Nephron (organoid): ENCODE data around the gene GRAP2.
"Not testable (repeated sequence)": the region's sequence is repeated elsewhere in the genome, so short reads cannot be mapped to it uniquely, and the experiment has no call there.

Experiments used
- H3K27ac Mint-ChIP-seq, 3 experiments: 2 replicates each; pipeline ENCODE4 v1.8.0; 2020; ENCODE audit warnings: mixed read lengths in 3 of 3, mild to moderate bottlenecking in 2 of 3, moderate library complexity in 1 of 3
- H3K27me3 Mint-ChIP-seq: 2 replicates; pipeline ENCODE4 v1.8.0; 2021; ENCODE audit warnings: low read depth, mild to moderate bottlenecking, moderate library complexity, mixed read lengths
- H3K36me3 Mint-ChIP-seq: 2 replicates; pipeline ENCODE4 v1.8.0; 2020; ENCODE audit warnings: low read depth, mixed read lengths
- H3K4me1 Mint-ChIP-seq: 2 replicates; pipeline ENCODE4 v1.8.0; 2020; ENCODE audit warnings: mixed read lengths
- H3K4me3 Mint-ChIP-seq, 3 experiments: 2 replicates each; pipeline ENCODE4 v1.8.0; 2020; ENCODE audit warnings: mild to moderate bottlenecking in 3 of 3, mixed read lengths in 3 of 3, moderate library complexity in 2 of 3
- H3K9me3 Mint-ChIP-seq: 2 replicates; pipeline ENCODE4 v1.8.0; 2020; ENCODE audit warnings: mixed read lengths
- TF ChIP-seq, protein P1 (sequence below), 3 experiments: fragments of 200-600 bp; sonication (generic); IDR thresholded peaks; one replicate each; pipeline ENCODE4 v1.5.0; 2021; ENCODE audit warnings: antibody characterized with exemption in 3 of 3; ENCODE audit not compliant: unreplicated experiment in 3 of 3

The GRAP2 gene

DNA sequence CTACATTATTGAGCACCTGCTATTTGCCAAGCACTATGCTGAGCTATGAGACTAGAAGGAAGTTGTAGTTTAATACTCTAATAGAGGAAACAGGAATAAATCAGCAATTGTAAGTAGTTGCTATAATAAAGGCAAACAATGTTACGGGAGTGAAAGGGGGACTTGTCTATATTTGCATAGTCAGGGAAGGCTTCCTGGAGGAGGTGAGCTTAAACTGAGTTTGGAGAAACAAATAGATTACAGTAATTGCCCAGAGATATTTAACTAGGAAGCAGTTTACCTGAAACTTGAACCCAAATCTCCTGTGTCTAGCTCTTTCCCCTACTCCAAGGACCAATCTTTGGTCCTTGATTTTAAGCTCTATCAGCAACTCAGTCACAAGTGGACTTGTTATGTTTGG lies 5.2 kb upstream of the GRAP2 start:
- peaks cover 8% of the 10 kb centered on the region for H3K27me3 Mint-ChIP-seq
- no peaks in the 10 kb centered on the region for H3K9me3 Mint-ChIP-seq
- H3K4me3 Mint-ChIP-seq, result no peak overlapping the region
- no peak overlapping the region for H3K27ac Mint-ChIP-seq
- TF ChIP-seq, protein P1, sequence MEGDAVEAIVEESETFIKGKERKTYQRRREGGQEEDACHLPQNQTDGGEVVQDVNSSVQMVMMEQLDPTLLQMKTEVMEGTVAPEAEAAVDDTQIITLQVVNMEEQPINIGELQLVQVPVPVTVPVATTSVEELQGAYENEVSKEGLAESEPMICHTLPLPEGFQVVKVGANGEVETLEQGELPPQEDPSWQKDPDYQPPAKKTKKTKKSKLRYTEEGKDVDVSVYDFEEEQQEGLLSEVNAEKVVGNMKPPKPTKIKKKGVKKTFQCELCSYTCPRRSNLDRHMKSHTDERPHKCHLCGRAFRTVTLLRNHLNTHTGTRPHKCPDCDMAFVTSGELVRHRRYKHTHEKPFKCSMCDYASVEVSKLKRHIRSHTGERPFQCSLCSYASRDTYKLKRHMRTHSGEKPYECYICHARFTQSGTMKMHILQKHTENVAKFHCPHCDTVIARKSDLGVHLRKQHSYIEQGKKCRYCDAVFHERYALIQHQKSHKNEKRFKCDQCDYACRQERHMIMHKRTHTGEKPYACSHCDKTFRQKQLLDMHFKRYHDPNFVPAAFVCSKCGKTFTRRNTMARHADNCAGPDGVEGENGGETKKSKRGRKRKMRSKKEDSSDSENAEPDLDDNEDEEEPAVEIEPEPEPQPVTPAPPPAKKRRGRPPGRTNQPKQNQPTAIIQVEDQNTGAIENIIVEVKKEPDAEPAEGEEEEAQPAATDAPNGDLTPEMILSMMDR (IDR thresholded peaks at IDR 0.05; ENCODE audit: unreplicated experiment in 3 of 3), result no peak
- H3K4me1 Mint-ChIP-seq, result no peaks in the 10 kb centered on the region
- H3K36me3 Mint-ChIP-seq, result no peaks in the 10 kb centered on the region

DNA sequence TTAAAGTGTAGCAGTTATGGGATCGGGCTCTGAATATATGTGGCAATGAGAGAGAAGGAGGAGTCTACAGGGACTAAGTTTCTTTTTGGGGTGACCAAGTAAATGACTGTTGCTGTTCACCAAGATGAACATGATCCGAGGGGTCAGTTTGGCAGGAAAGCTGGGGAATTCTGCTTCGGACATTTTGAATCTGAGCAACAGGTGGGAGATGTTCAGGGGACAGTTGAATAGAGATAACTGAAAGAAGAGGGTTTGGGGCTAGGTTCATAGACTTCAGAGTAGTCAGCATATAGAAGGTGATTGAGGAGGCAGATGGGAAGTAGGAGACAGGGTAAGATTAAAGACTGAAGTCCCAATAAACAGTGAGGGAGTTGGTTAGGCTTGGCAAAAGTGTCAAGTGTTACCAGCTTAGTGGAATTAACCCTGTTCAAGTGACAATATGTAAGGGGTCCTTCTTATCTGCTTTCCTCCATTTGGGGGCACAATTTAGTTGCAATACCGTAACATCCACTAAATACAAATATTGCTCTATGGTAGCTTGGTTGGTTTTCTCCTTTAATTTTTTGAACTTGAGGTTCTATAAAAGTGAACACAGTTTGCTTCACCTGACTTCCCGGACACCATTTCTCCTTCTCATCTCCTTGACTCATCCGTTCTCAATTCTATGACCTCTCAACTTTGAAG lies 4.4 kb upstream of the GRAP2 start:
- no peaks in the 10 kb centered on the region for H3K36me3 Mint-ChIP-seq
- H3K27ac Mint-ChIP-seq, result no peak overlapping the region
- no peaks in the 10 kb centered on the region for H3K4me1 Mint-ChIP-seq
- no peak overlapping the region for H3K4me3 Mint-ChIP-seq
- H3K9me3 Mint-ChIP-seq, result no peaks in the 10 kb centered on the region
- TF ChIP-seq, protein P1 (IDR thresholded peaks at IDR 0.05; ENCODE audit: unreplicated experiment in 3 of 3), result no peak
- peaks cover 8% of the 10 kb centered on the region for H3K27me3 Mint-ChIP-seq

DNA sequence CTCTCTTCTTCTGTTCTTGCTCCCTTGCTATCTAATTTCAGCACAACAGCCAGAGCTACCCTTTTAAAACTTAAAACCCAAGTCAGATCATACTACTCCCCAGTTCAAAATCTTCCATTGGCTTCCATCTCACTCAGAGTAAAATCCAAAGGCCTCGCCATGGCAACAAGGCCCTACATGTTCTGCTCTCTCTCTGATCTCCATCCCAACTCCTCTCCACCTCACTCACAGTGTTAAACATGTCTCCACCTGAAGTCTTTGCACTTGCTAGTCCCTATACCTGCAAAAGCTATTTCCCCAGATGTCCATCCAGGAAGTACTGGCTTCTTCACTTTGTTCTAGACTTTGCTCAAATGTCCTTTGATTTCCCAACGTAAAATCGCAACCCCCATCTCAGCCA lies 3.0 kb upstream of the GRAP2 start:
- peaks cover 10% of the 10 kb centered on the region for H3K27me3 Mint-ChIP-seq
- no peak overlapping the region for H3K4me3 Mint-ChIP-seq
- H3K4me1 Mint-ChIP-seq, result no peaks in the 10 kb centered on the region
- TF ChIP-seq, protein P1 (IDR thresholded peaks at IDR 0.05; ENCODE audit: unreplicated experiment in 3 of 3), result no peak
- H3K36me3 Mint-ChIP-seq, result no peaks in the 10 kb centered on the region
- no peaks in the 10 kb centered on the region for H3K9me3 Mint-ChIP-seq
- H3K27ac Mint-ChIP-seq, result no peak overlapping the region

DNA sequence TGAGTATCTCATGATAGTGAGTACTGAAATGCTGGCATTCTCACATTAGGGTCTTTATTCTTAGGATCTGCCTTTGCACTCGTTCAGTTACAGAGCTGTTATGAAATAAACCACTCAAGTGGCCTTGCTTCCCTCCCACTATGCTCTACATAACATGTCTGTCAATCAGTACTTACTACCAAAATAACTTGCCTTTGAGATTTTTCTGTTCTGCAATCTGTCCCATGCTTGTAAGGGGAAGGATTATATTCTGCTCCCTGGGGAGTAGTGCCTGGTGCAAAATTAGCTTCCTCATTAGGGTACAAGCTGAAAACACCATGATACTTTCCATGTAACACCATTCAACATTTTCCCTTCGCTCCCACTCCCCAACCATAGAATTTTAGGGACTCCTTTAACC lies 1.9 kb upstream of the GRAP2 start:
- H3K36me3 Mint-ChIP-seq, result no peaks in the 10 kb centered on the region
- H3K4me3 Mint-ChIP-seq, result no peak overlapping the region
- peaks cover 7% of the 10 kb centered on the region for H3K27me3 Mint-ChIP-seq
- no peaks in the 10 kb centered on the region for H3K9me3 Mint-ChIP-seq
- no peaks in the 10 kb centered on the region for H3K4me1 Mint-ChIP-seq
- no peak overlapping the region for H3K27ac Mint-ChIP-seq
- TF ChIP-seq, protein P1 (IDR thresholded peaks at IDR 0.05; ENCODE audit: unreplicated experiment in 3 of 3), result no peak

DNA sequence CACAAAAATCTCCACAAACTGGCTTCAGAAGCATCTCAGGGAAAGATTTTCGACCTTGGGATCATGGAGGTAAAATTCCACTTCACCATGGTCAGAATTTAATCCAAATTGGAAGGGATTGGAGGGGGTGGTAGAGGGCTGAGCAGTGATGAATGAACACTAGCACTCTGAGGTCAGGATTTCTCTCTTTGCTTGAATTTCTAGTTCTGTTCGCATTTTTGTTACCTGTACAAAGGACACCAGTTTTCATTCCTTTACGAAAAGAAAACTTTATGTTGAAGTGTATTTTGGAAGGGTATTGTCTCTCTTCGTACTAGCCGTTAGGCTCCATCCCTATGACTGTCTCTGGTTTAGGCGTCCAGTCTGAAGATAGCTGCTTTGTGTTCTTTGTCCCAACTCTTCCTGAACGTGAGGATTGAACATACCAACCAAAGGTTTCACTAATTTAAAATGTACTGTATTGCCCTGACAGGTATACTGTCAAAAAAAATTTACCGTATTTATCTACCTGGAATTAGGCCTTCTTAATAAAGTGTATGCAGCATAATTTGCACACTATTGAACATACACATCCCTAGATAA lies 772 bp downstream of the GRAP2 start:
- no peaks in the 10 kb centered on the region for H3K9me3 Mint-ChIP-seq
- TF ChIP-seq, protein P1 (IDR thresholded peaks at IDR 0.05; ENCODE audit: unreplicated experiment in 3 of 3), result no peak
- no peaks in the 10 kb centered on the region for H3K4me1 Mint-ChIP-seq
- no peak overlapping the region for H3K4me3 Mint-ChIP-seq
- peaks cover 7% of the 10 kb centered on the region for H3K27me3 Mint-ChIP-seq
- H3K27ac Mint-ChIP-seq, result no peak overlapping the region
- no peaks in the 10 kb centered on the region for H3K36me3 Mint-ChIP-seq

DNA sequence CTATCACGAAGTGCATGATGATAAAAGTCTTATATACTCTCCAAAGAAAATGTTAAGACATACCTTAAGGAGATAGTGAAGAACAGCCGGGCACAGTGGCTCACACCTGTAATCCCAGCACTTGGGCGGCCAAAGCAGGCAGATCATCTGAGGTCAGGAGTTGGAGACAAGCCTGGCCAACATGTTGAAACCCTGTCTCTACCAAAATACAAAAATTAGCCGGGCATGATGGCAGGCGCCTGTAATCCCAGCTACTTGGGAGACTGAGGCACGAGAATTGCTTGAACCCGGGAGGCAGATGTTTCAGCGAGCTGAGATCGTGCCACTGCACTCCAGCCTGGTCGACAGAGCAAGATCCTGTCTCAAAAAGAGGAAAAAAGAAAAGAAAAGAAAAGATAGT lies 3.1 kb downstream of the GRAP2 start:
- not testable (repeated sequence) for H3K9me3 Mint-ChIP-seq, H3K4me1 Mint-ChIP-seq, H3K27ac Mint-ChIP-seq, H3K36me3 Mint-ChIP-seq, H3K4me3 Mint-ChIP-seq, H3K27me3 Mint-ChIP-seq
